ENCODE results near the gene SMURF1.

The SMURF1 gene

DNA sequence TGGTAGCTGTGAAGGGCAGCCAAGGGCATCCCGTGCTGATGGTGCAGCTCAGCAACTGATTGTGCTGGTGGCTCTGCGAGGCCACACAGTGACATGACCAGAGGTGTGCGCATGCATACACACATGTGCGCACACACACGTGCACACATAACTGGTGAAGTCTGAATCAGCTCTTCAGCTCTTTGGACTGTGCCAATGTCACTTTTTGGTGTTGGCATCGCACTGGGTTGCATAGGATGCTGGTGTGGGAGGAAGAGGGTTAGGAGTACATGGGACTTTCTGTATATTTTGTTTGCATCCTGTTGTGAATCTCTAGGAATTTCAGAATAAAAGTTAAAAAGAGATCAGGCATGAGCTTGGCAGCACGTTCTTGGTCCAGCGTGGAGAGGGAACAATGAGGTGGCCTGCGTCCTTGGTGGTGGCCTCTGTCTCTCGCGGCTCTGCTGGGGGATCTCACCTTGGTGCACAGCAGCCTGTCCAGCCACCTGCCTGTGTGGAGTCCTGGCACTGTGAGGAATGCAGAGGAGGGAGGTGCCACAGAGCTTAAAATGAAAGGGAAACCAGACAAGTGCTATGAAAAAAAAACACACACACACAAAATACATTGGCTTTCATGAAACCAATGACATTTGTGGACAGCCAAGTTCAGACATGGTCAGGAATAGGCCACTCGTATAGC lies 141.6 kb downstream of the SMURF1 start:
- no peak for DNase-seq

GRCh38 chr7:99001482-99002147 lies 142.3 kb downstream of the SMURF1 start:
- no peak for DNase-seq

GRCh38 chr7:99000904-99001465 lies 142.9 kb downstream of the SMURF1 start:
- DNase-seq: no peak

GRCh38 chr7:99000196-99000903 lies 143.6 kb downstream of the SMURF1 start:
- DNase-seq: no peak

DNA sequence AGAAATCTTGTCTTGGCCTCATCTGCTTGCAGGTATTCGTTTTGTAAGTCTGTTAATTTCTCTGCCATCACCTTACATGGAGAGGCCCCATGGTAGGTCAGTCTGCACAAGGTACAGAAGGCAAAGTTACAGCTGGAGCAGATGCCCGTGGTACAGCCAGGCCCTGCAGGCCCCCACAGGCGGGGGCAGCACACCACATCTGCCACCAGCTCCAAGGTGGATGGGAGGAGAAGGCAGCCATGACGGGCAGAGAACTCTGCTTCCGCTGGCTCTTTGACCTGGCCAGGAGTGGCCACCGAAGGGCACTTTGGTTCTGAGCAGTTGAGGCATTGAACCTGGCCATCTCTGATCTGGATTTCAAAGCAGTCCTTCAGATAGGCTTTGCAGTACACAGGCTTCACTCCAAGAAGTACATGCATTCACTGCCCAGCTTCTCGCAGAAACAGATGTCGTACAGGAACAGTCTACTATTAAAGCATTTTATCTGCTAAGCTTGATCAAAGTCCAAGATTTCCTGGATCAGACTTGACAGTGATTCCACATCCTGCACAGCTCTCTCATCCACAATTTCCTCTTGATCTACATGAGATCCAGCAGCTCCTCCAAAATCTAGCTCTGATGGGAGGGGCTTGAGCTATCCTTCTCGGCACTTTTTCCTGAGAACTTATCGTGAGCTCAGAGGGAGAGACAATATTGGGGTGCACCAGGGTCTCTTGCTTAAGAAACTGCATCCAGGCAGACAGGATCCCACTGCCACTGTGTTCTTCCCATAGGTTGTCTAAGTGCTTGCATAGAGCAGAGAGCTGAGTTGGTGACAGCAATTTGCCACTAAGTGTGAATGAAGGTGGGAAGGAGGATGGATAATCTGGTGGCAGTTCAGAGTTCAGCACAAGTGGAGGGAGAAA lies 144.8 kb downstream of the SMURF1 start:
- DNase-seq: no peak

DNA sequence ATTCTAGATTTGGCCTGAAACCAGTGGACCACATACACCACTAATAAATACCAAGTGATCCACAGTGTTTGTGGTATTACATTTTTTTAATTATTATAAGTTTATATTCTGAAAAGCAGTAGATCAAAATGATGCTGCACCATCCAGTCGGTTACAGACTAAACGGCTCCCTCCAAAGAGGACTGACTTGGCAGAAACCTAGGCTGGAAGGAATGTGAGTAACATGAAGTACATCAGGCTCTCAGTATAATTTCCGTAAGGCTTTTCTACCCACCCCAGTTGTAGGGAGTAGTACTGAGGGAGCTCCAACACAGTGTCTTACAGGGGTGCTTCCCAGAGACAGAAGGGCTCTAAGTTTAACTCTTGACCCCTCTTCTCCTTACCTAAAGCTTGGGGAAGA lies 146.1 kb downstream of the SMURF1 start:
- DNase-seq: no peak

DNA sequence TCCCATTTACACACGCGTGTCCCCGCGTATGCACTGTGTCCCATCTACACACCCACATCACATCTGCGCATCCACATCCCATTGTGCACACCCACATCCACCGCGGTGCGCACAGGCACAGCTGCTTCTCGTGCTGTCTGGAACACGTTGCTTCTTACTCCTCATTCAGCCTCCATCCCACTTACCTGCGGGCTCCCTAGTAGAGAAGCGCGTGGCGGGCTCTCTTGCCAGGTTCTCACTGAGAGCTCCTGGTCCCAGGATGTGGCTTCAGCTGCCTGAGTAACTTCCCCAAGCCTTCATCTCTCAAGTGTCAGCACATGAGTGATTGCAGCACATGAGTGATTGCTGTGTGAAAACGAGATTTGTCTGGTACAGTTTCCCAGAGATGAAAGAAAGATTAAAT lies 147.8 kb downstream of the SMURF1 start:
- DNase-seq: no peak

DNA sequence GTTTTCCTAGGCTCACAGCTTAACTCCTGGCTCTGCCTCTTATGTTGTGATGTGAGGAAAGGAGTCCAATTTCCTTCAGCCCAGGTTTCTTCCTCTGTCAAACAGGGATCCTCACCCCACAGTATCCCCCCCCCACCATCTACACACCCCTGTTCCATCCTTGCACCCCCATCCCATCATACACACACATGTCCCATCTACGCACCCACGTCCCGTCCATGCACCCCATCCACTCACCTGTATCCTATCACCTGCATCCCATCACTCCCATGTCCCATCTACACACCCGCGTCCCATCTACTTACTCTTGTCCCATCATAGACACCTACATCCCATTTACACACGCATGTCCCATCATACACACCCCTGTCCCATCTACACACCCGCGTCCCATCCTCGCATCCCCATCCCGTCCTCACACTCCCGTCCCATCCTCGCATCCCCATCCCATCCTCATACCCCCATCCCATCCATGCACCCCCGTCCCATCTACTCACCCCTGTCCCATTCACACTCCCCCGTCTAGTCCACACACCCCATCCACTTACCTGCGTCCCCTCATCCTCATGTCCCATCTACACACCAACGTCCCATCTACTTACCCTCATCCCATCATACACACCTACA lies 148.3 kb downstream of the SMURF1 start:
- no peak for DNase-seq

- no peak for DNase-seq
Observed at GRCh38 chr7:98995111-98995510, 148.8 kb downstream of the SMURF1 start.

GRCh38 chr7:98994046-98994944 lies 149.6 kb downstream of the SMURF1 start:
- DNase-seq: no peak

DNA sequence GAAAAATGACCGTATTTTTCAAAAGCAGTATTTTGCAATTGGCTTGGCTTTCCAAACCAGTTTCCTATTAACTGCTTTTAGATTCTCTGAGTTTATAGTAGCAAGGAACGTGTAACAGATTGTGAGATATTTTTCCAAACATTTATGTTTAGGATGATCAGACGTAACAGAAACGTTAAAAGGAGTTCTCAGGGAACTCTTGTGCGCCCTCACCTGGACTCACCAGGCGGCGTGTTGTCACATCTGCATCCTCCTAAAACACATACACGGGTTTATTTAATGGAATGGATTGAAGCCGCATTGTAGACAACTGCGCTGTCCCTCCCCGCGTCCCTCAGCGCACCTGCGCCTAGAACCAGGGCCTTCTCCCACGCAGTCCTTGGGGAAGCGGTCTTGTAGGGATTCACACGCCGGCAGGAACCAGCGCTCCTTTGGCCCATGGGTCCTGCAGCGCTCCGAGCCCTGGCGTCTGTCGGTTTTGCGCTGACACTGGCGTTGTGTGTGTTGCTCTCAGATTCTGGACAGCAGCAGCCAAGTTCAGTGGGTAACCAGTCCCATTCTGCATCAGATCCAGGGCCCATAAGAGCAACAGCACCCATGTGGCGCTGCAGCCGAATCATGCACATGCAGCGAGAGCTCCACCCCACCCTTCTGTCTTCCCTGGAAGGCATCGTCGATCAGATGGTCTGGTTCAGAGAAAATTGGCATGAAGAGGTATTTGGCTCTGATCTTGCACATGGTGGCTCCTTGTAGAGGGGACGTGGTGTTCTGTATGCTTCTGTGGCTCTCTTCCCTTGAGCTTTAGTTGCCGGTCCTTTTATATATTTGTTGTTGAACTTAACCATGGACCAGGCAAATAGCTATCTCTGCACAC lies 150.6 kb downstream of the SMURF1 start:
- DNase-seq: no peak

GRCh38 chr7:98992076-98992475 lies 151.8 kb downstream of the SMURF1 start:
- DNase-seq: no peak

DNA sequence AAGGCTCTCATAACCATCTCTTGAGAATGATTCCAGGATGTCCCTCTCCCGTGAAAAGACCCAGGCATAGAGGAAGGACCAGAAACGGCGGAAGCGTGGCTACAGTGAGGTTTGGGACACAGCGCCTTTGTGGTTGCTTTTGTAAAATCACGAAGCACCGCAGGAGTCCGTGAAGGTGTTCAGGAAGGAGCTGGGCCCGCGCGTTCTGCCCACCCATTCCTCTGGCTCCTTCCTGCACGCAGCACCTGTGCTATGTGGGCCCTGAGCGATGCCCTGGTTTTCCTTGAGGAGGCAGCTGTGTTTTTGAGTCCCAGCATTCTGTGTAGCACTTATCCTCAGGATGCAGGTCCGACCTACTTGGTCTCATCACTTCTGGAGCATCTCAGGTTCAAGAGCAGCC lies 152.8 kb downstream of the SMURF1 start:
- no peak for DNase-seq

DNA sequence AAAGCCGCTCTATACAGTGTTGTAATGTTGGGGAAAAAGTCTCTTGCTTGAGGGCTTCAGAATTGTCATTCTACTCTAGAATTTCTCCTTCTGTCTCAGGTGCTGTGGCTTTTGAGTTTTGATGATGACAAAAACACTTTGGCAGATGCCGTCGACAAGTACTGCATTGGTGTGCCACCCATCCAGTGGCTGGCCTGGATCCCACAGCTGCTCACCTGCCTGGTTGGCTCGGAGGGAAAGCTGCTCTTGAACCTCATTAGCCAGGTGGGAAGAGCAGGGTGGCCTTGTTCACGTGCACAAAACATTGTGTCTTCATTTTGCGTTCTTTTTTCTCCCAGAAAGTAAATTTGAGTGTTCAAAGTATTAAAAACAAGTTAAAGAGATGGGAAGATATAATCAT lies 153.6 kb downstream of the SMURF1 start:
- DNase-seq: no peak

- DNase-seq: no peak
Observed at GRCh38 chr7:98988641-98989040, 155.3 kb downstream of the SMURF1 start.

GRCh38 chr7:98985945-98986344 lies 158.0 kb downstream of the SMURF1 start:
- no peak for DNase-seq

- no peak for DNase-seq
Observed at GRCh38 chr7:98985406-98985805, 158.5 kb downstream of the SMURF1 start.

DNA sequence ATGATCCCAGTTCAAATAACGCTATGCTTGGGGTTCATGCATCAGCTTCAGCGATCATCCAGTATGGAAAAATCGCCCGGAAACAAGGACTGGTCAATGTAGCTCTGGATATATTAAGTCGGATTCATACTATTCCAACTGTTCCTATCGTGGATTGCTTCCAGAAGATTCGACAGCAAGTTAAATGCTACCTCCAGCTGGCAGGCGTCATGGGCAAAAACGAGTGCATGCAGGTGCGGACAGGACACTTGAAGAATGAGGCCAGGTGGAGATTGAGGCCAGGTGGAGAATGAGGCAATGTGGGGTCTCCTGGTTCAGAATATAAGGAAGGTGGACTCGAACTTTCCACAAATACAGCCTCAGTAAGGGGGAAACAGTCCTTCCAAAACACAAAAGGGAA lies 159.8 kb downstream of the SMURF1 start:
- DNase-seq: no peak

DNA sequence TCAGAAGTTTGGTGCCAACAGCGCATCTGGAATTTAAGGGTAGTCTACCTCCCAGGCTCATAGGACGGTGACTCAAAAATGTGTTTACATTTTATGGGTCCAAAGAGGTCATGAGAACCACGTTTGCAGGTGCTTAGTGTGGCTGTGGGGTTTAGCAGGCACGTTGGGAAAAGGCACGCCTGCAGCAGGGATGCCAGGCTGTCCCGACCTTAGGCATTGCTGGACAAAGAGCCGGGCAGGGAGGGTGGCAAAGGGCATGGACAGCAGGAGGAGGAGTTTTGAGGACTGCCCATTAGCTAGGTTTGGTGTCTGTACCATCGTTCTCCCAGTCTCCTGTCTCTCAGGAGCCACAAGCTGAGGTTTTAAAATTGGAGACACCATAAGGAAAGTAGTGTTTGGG lies 161.2 kb downstream of the SMURF1 start:
- no peak for DNase-seq

- no peak for DNase-seq
Observed at GRCh38 chr7:98981701-98982100, 162.2 kb downstream of the SMURF1 start.
